ENCODE measurements around the gene CEP112.
"Not testable (repeated sequence)": the region's sequence is repeated elsewhere in the genome, so short reads cannot be mapped to it uniquely, and the experiment has no call there.

CEP112 gene

DNA sequence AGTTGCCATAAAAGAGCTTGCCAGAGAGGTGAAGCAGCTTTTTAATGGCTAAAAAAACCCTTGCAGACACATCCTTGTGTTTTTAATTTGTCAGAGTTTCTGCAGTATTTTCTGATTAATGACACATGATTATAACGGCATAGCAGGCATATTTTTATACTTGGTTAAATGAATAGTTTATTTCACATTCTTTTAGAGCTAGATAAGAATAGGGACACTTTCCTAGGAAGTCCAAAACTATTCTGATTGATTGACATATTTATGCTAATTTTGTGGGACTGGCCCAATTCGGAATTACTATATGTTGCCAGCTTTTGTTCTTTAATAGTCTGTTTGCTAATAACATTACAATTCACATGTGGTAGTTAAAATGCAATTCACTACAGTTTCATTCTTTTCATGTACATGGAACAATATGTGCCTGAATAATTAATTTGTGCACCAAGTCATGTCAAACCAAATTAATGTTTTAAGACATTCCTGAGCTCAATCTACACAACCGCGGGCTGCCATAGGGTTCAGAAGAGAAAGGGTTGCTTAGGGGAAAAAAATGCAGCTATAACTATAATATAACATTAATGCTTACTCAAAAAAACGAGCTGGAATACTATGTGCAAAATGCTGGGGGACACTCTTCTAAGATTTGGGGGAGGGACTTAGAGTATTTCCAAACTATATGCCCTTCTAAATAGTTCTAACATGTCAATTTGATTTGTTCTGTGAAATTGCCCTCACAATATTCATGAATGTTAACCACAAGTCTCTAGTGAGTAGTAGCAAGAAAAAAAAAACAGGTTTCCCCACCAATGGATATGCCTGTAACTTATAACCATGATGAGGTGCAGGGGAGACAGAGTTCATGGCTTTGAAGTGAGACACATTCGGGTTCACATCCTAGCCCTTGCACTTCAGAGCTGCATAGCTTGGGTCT is 305.4 kb downstream of the CEP112 start:
- DNase-seq (ENCODE audit: low read depth in 2 of 2), result no peak

DNA sequence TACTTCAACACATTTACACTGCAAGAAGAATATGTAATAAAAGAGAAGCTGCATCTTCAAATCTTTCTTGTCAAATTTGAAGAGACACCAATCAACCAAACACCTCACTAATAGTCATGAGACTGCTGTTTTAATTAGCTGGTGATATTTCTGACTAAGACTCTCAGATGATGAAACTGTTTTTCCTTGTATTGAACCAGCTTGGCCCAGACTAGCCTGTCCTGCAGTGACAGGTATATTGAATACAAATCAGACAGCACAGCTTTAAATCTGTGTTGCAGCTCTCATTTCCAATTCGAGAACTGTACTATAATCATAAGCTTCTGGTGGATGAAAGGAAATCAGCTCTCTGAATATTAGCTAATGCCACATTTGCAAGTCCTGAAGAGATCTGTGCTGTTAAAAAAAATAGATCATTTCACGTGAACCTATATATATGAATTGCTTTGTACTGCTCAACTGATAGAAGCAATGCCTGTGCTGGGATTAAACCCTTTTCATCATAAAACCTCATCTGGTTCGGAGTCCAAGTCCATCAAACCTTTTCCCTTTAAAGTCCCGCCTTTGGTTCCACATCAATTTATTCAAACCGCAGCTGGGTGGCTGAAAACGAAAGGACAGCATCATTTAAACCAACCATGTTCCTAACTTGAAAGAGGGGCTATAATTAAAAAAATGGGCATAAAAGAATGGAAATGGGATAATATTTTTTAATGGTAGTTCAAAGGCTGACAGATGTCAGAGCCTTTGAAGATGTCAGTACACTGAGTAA is 306.2 kb downstream of the CEP112 start:
- no peak for DNase-seq (ENCODE audit: low read depth in 2 of 2)

GRCh38 chr17:65876985-65877384 is 314.9 kb downstream of the CEP112 start:
- DNase-seq (ENCODE audit: low read depth in 2 of 2), result no peak

DNA sequence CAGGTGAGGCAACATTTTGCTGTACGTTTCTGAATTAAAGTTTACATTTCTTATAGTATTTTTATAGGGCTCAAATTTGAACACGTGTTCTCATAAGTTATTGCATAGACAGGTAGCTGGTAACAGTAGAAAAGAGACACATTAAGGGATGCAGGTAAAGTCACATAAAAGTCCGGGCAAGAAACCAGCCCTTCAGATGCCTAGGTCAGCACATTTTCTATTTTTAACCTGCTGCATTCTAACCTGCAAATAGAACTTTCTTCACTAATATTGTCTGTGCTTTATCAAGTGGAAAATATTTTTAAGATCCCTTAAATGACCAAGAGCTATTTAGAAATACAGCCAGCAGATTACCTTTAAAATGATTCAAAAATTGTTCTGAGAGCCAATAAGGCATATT is 323.1 kb downstream of the CEP112 start:
- no peak for DNase-seq (ENCODE audit: low read depth in 2 of 2)

DNA sequence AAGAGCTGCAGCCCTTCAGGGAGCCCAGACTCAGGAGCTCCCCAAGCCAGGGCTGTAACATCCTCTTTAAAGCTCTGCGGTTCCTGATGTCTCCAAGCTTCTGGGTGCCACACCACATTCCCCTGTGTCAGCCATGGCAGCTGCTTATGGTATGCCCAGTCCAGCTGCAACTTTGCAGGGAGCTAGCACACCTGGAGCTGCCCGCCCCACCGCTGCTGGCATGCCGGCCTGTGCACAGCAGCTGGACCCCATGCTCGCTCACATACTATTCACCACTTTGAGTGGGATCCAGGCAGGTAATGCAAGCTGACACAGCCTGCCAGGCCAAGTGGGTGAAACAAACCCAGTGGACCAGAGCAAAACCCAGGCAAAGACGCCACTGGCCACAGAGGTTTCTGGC is 324.9 kb downstream of the CEP112 start:
- DNase-seq (ENCODE audit: low read depth in 2 of 2), result no peak

- DNase-seq (ENCODE audit: low read depth in 2 of 2), result no peak
These were observed 326.1 kb downstream of the CEP112 start for GRCh38 chr17:65865715-65866425.

GRCh38 chr17:65864394-65864793 is 327.5 kb downstream of the CEP112 start:
- no peak for DNase-seq (ENCODE audit: low read depth in 2 of 2)

DNA sequence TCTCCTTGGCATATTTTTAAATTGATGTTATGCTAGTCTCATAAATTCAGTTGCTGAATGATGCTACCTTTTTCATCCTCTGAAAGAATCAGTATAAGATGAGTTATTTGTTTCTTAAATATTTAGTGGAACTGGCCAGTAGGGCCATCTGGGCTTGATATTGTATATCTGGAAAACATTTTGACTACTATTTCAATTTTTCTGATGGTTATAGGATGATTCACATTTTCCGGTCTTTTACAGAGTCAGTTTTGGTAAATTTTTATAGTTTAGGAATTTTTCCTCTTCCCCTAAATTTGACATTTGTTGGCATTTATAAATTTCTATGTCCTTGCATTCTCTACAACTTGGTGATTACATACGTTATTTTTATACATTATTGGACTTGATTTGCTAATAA is 334.2 kb downstream of the CEP112 start:
- DNase-seq (ENCODE audit: low read depth in 2 of 2), result no peak

GRCh38 chr17:65856865-65857264 is 335.1 kb downstream of the CEP112 start:
- DNase-seq (ENCODE audit: low read depth in 2 of 2), result no peak

- no peak for DNase-seq (ENCODE audit: low read depth in 2 of 2)
These were observed 336.3 kb downstream of the CEP112 start for GRCh38 chr17:65855675-65856074.

DNA sequence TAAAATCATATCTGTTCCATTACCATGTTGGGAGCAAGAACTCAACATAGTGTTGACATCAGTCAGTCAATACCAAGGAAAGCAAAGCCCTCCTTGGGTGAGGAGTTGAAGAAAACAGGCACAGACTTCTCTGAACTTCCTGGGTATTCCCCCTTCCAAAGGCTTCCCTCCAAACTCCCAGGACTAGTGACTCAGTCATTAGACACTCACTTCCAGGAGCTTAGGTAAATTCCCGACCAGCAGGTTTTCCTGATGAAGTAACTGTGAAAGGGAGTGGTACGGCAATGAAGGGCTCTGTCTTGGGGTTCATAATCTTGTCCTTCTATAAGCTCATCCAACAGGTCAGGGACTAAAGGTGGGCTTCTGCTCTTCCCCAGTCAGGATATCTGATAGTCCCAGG is 336.7 kb downstream of the CEP112 start:
- DNase-seq (ENCODE audit: low read depth in 2 of 2), result no peak

GRCh38 chr17:65853816-65854215 is 338.1 kb downstream of the CEP112 start:
- no peak for DNase-seq (ENCODE audit: low read depth in 2 of 2)

DNA sequence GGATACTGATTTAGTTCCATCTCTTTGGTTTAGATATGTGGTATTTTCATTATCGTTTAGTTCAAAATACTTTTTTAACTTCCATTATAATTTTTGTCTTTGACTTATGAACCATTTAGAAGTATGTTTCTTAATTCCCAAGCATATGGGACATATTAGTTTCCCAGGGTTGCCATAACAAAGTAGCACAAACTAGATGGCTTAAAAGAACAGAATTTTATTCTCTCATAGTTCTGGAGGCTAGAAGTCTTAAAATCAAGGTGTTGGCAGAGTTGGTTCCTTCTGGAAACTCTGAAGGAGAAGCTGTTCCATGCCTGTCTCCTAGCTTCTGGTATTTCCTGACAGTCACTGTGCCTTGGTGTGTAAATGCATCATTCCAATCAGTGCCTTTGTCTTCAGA is 339.0 kb downstream of the CEP112 start:
- DNase-seq (ENCODE audit: low read depth in 2 of 2), result no peak

DNA sequence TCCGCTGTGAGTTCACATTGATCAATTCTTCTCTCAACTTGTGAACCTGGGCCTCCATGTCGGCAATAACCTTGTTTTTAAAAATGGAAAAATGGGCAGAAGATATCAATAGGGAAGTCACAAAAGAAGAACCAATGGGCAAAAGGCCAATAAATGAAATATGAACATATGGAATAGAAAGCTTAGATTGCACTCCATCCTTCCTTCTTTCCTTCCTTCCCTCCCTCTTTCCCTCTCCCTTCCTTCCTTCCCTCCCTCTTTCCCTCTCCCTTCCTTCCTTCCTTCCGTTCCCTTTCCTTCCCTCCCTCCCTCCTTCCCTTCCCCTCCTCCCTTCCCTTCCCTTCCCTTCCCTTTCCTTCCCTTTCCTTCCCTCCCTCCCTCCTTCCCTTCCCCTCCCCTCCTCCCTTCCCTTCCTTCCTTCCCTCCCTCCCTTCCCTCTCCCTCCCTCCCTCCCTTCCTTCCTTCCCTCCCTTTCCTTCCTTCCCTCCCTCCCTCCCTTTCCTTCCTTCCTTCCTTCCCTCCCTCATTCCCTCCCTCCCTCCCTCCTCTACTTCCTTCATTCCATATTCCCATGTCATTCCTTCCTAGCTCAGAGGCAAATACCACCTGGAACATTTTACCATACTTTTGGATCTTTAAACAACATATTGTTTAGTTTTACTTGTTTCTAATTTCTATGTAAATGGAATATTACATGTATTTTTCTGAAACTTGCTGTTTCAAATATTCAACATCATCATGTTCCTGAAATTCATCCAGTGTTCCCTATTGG is 339.8 kb downstream of the CEP112 start:
- no peak for DNase-seq (ENCODE audit: low read depth in 2 of 2)

DNA sequence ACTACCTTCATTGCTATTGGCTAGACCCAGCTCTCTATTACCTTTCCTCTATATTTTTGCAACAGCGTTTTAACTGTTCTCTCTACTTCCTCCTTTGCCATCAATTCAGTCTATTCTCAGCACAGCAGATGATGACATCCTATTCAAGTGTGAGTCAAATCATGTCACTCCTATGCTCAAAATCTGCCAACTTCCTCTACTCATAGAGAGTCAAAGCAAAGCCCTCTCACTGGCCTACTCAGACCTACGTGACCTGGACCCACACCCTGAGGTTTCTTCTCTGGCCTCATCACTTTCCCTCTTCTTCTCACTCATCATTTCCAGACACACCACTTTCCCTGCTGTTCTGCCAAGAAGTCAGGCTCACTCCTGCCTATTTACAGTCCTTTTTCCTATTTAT is 341.4 kb downstream of the CEP112 start:
- DNase-seq (ENCODE audit: low read depth in 2 of 2), result no peak

DNA sequence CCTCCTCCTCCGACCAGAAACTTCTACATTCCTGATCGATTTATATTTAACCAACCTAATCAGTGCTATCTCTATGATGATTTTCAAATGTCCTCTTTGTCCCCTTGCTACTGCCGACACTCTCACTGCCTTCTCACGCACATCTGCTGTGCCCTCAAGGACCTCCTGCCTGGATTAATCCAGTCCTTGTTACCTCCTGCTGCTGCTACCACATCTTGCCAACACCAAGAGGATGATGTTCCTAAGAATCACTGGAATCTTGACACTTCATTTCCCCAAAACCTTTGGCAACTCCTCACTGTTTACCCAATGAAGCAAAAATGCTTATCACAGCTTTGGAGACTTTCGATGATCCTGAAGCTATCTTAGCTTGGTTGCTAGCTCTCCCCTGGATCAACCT is 343.2 kb downstream of the CEP112 start:
- DNase-seq (ENCODE audit: low read depth in 2 of 2), result no peak

GRCh38 chr17:65841089-65841488 is 350.8 kb downstream of the CEP112 start:
- DNase-seq (ENCODE audit: low read depth in 2 of 2), result no peak

GRCh38 chr17:65837232-65837631 is 354.7 kb downstream of the CEP112 start:
- DNase-seq (ENCODE audit: low read depth in 2 of 2), result not testable (repeated sequence)

GRCh38 chr17:65833214-65833613 is 358.7 kb downstream of the CEP112 start:
- DNase-seq (ENCODE audit: low read depth in 2 of 2), result no peak

DNA sequence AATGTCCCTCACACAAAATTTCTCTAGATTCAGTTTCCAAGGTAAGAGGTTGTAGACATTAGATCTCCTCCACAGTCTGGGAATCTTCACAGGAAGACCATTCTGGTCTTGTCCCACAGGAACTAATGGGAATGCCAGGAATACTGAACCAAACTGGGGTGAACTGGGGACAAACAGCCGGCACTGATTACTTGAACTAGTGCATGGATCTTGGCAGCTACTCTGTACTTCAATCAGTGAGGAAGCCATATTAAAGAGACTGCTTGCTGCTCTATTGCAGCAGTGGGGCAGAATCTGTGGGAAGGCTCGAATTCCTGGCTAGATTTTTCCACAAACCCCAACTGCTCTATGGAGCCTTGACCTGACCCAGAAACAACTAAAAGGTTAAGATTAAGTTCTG is 361.6 kb downstream of the CEP112 start:
- DNase-seq (ENCODE audit: low read depth in 2 of 2), result no peak

GRCh38 chr17:65826577-65826976 is 365.4 kb downstream of the CEP112 start:
- DNase-seq (ENCODE audit: low read depth in 2 of 2), result not testable (repeated sequence)

- DNase-seq (ENCODE audit: low read depth in 2 of 2), result no peak
These were observed 367.0 kb downstream of the CEP112 start for GRCh38 chr17:65824901-65825300.

Data from activated CD4-positive, alpha-beta T cell treated with anti-CD3 and anti-CD28 coated beads for 24 hours (primary cell).